ENCODE results near the gene WNT5B.

DNA sequence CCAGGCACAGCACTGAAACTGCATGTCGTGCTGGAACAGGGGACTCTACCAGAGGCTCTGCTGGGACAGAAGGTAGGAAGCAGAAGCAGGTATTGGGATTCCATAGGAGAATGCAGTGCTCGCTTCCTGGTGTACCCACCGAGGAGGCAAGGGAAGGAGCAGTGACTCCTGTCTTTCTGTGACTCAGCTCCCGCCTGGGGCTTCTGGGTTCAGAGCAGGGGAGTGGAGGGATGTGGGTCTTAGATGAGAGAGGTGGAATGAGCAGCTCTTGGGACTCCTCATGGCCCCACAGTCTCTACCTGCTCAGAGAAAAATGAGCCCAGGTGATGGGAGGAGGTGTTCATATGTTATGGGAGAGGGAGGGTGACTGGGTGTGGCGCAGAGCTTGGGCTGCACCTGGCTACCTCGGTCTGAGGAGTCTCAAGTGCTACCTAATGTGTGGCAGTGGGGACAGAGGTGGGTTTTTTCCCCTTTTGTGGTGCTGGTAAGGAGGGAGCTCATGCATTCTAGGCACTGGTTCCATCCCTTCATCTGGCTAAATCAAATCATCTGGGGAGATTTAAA, 26.3 kb downstream of the WNT5B start:
- no peak for TF ChIP-seq POLR2A (IDR thresholded peaks at IDR 0.05; ENCODE audit: low read depth, low read length)
- TF ChIP-seq POLR2AphosphoS5 (IDR thresholded peaks at IDR 0.05; ENCODE audit: low read depth, low read length): no peak

Data from GM12891 (cell line).